HEK293 (cell line): ENCODE data around the gene GLI1.

Experiments
- CTCF ChIA-PET: fragments of 350-600 bp; formaldehyde crosslinking; extraction: SDS; loops from one replicate; lab custom pipeline; 2021; ENCODE audit warnings: antibody characterized with exemption; lab: Yijun Ruan, JAX
- POLR2A ChIA-PET: fragments of 300-600 bp; formaldehyde crosslinking; extraction: SDS; loops from one replicate; lab custom pipeline; 2020; ENCODE audit warnings: antibody characterized with exemption, inconsistent platforms; lab: Yijun Ruan, JAX
- H3K27ac ChIP-seq: fragments of 200-500 bp; sonication (Bioruptor generic); 2 replicates; pipeline ENCODE4 v1.5.1; 2014; ENCODE audit warnings: low read depth, low read length, control low read depth, inconsistent platforms; ENCODE audit errors: extremely low read depth
- H3K36me3 ChIP-seq, 2 experiments: fragments of 200-500 bp in 1 of 2; sonication (Bioruptor generic) in 1 of 2; 1 replicate in 1 of 2; 2 replicates in 1 of 2; pipeline ENCODE4 v1.5.1; 2014 to 2017; ENCODE audit warnings: inconsistent platforms in 2 of 2, low read length in 2 of 2; ENCODE audit not compliant: control insufficient read depth in 2 of 2, insufficient read depth in 1 of 2
- H3K4me1 ChIP-seq: fragments of 200-500 bp; sonication (Bioruptor generic); 2 replicates; pipeline ENCODE4 v1.5.1; 2014; ENCODE audit warnings: mild to moderate bottlenecking, low read length, inconsistent platforms; ENCODE audit not compliant: control insufficient read depth, insufficient read depth
- H3K4me3 ChIP-seq: 2 replicates; pipeline ENCODE4 v1.5.1; 2011; ENCODE audit warnings: low read depth, mild to moderate bottlenecking, control low read depth, low read length, moderate library complexity
- H3K9me3 ChIP-seq: fragments of 200-500 bp; sonication (Bioruptor generic); 2 replicates; pipeline ENCODE4 v1.5.1; 2014; ENCODE audit warnings: low read depth, low read length, inconsistent platforms; ENCODE audit not compliant: control insufficient read depth, insufficient read depth
- HIC1 ChIP-seq: fragments of 450-650 bp; formaldehyde crosslinking; IDR thresholded peaks from 2 replicates; pipeline ENCODE4 v1.5.1; 2016; ENCODE audit warnings: missing biosample characterization, missing genetic modification characterization
- KLF1 ChIP-seq: fragments of 450-650 bp; formaldehyde crosslinking; IDR thresholded peaks from 2 replicates; pipeline ENCODE4 v1.5.1; 2016; ENCODE audit warnings: missing biosample characterization, missing genetic modification characterization
- PRDM2 ChIP-seq: fragments of 450-650 bp; formaldehyde crosslinking; IDR thresholded peaks from 2 replicates; pipeline ENCODE4 v1.5.1; 2016; ENCODE audit warnings: missing biosample characterization, missing genetic modification characterization, borderline replicate concordance
- TRIM28 ChIP-seq: IDR thresholded peaks from 2 replicates; pipeline ENCODE4 v1.6.1; 2011; ENCODE audit warnings: low read length, control low read depth, borderline replicate concordance
- YY2 ChIP-seq: fragments of 450-650 bp; formaldehyde crosslinking; IDR thresholded peaks from 2 replicates; pipeline ENCODE4 v1.5.1; 2016; ENCODE audit warnings: missing biosample characterization, missing genetic modification characterization
- ZBTB48 ChIP-seq: fragments of 450-650 bp; formaldehyde crosslinking; IDR thresholded peaks from 2 replicates; pipeline ENCODE4 v1.5.1; 2016; ENCODE audit warnings: missing biosample characterization, missing genetic modification characterization
- ZFP69B ChIP-seq: fragments of 450-650 bp; formaldehyde crosslinking; IDR thresholded peaks from 2 replicates; pipeline ENCODE4 v1.5.1; 2016; ENCODE audit warnings: missing biosample characterization, missing genetic modification characterization
- ZIC2 ChIP-seq: fragments of 450-650 bp; formaldehyde crosslinking; IDR thresholded peaks from 2 replicates; pipeline ENCODE4 v1.5.1; 2016; ENCODE audit warnings: missing biosample characterization, missing genetic modification characterization
- ZNF2 ChIP-seq: fragments of 450-650 bp; formaldehyde crosslinking; IDR thresholded peaks from 2 replicates; pipeline ENCODE4 v1.5.1; 2016; ENCODE audit warnings: missing biosample characterization, missing genetic modification characterization
- ZNF335 ChIP-seq: fragments of 450-650 bp; formaldehyde crosslinking; conservative IDR thresholded peaks from 2 replicates; pipeline ENCODE4 v1.5.1; 2016; ENCODE audit warnings: missing biosample characterization, missing genetic modification characterization
- ZNF366 ChIP-seq: fragments of 450-650 bp; formaldehyde crosslinking; conservative IDR thresholded peaks from 2 replicates; pipeline ENCODE4 v1.5.1; 2016; ENCODE audit warnings: missing biosample characterization, missing genetic modification characterization
- ZNF394 ChIP-seq: fragments of 450-650 bp; formaldehyde crosslinking; IDR thresholded peaks from 2 replicates; pipeline ENCODE4 v1.5.1; 2016; ENCODE audit warnings: missing biosample characterization, missing genetic modification characterization, mild to moderate bottlenecking, moderate library complexity, borderline replicate concordance
- ZNF398 ChIP-seq: fragments of 450-650 bp; formaldehyde crosslinking; IDR thresholded peaks from 2 replicates; pipeline ENCODE4 v1.5.1; 2017; ENCODE audit warnings: missing biosample characterization, missing genetic modification characterization
- ZNF473 ChIP-seq: fragments of 450-650 bp; formaldehyde crosslinking; IDR thresholded peaks from 2 replicates; pipeline ENCODE4 v1.5.1; 2017; ENCODE audit warnings: missing biosample characterization, missing genetic modification characterization
- ZNF501 ChIP-seq: fragments of 450-650 bp; formaldehyde crosslinking; IDR thresholded peaks from 2 replicates; pipeline ENCODE4 v1.5.1; 2016; ENCODE audit warnings: missing biosample characterization, missing genetic modification characterization
- ZNF530 ChIP-seq: fragments of 450-650 bp; formaldehyde crosslinking; IDR thresholded peaks from 2 replicates; pipeline ENCODE4 v1.5.1; 2016; ENCODE audit warnings: low read depth, missing biosample characterization, missing genetic modification characterization
- ZNF558 ChIP-seq: fragments of 450-650 bp; formaldehyde crosslinking; IDR thresholded peaks from 2 replicates; pipeline ENCODE4 v1.5.1; 2016; ENCODE audit warnings: missing biosample characterization, missing genetic modification characterization
- ZNF580 ChIP-seq: fragments of 450-650 bp; formaldehyde crosslinking; IDR thresholded peaks from 2 replicates; pipeline ENCODE4 v1.5.1; 2016; ENCODE audit warnings: missing biosample characterization, missing genetic modification characterization
- ZNF610 ChIP-seq: fragments of 450-650 bp; formaldehyde crosslinking; IDR thresholded peaks from 2 replicates; pipeline ENCODE4 v1.5.1; 2016; ENCODE audit warnings: missing biosample characterization, missing genetic modification characterization, borderline replicate concordance
- ZNF629 ChIP-seq: fragments of 450-650 bp; formaldehyde crosslinking; IDR thresholded peaks from 2 replicates; pipeline ENCODE4 v1.5.1; 2017; ENCODE audit warnings: missing biosample characterization, missing genetic modification characterization
- ZNF645 ChIP-seq: fragments of 450-650 bp; formaldehyde crosslinking; IDR thresholded peaks from 2 replicates; pipeline ENCODE4; 2016; ENCODE audit warnings: missing biosample characterization, missing genetic modification characterization
- ZNF670 ChIP-seq: fragments of 450-650 bp; formaldehyde crosslinking; IDR thresholded peaks from 2 replicates; pipeline ENCODE4 v1.5.1; 2016; ENCODE audit warnings: missing biosample characterization, missing genetic modification characterization, low read depth
- ZNF692 ChIP-seq: fragments of 450-650 bp; formaldehyde crosslinking; IDR thresholded peaks from 2 replicates; pipeline ENCODE4 v1.5.1; 2016; ENCODE audit warnings: missing biosample characterization, missing genetic modification characterization
- ZNF701 ChIP-seq: fragments of 450-650 bp; formaldehyde crosslinking; IDR thresholded peaks from 2 replicates; pipeline ENCODE4 v1.5.1; 2016; ENCODE audit warnings: missing biosample characterization, missing genetic modification characterization
- ZNF792 ChIP-seq: fragments of 450-650 bp; formaldehyde crosslinking; IDR thresholded peaks from 2 replicates; pipeline ENCODE4 v1.5.1; 2016; ENCODE audit warnings: missing biosample characterization, missing genetic modification characterization

Gene GLI1

GRCh38 chr12:57456145-57456700, 3.4 kb upstream of the GLI1 start:
- H3K36me3 ChIP-seq: no peaks in the 10 kb centered on the region
- peak overlapping the region; percentile 49; the same call in 1 of the 2 replicates for H3K27ac ChIP-seq
- H3K4me3 ChIP-seq: no peak overlapping the region
- no peaks in the 10 kb centered on the region for H3K9me3 ChIP-seq
- peaks cover 15% of the 10 kb centered on the region for H3K4me1 ChIP-seq
- ChIA-PET POLR2A (interaction anchor here (0.5 to 1.4 kb wide), 3 partner anchors 67 to 227 kb away, joined by 3 to 4 read pairs (median 3); partner anchors contain the start of gene SHMT2), CTCF (interaction anchor here (0.6 to 9.7 kb wide), 28 partner anchors 10 to 273 kb away, joined by 3 to 219 read pairs (median 5); partner anchors contain the start of genes INHBC, NXPH4 and SHMT2)
- TF ChIP-seq ZFP69B (tag by site-specific recombination) (peak; percentile 38), ZNF701 (no peak), ZNF580 (tag by site-specific recombination) (no peak), ZNF610 (tag by site-specific recombination) (no peak), ZNF2 (peak; percentile 84), ZBTB48 (tag by site-specific recombination) (peak; percentile 92), ZNF501 (tag by site-specific recombination) (peak; percentile 71; the same call in 1 of the 2 replicates), ZNF530 (tag by site-specific recombination) (peak; percentile 98), ZNF558 (tag by site-specific recombination) (0 out of 2 replicates have a peak, but pooled peaks have one; percentile 15), ZNF473 (tag by site-specific recombination) (no peak), ZNF629 (tag by site-specific recombination) (peak; percentile 24; the same call in 1 of the 2 replicates), ZNF645 (tag by site-specific recombination) (0 out of 2 replicates have a peak, but pooled peaks have one; percentile 49), ZNF335 (tag by site-specific recombination) (peak; percentile 23; the same call in 1 of the 2 replicates), ZNF692 (tag by site-specific recombination) (peak; percentile 64), ZNF394 (tag by site-specific recombination) (peak; percentile 46; the same call in 1 of the 2 replicates), PRDM2 (0 out of 2 replicates have a peak, but pooled peaks have one; percentile 47), ZIC2 (tag by site-specific recombination) (peak; percentile 77), ZNF792 (tag by site-specific recombination) (no peak), ZNF398 (tag by site-specific recombination) (no peak), ZNF366 (tag by site-specific recombination) (peak; percentile 34; the same call in 1 of the 2 replicates), TRIM28 (peak; percentile 60; the same call in 1 of the 2 replicates), ZNF670 (tag by site-specific recombination) (no peak), HIC1 (tag by site-specific recombination) (peak; percentile 90), YY2 (tag by site-specific recombination) (no peak), KLF1 (0 out of 2 replicates have a peak, but pooled peaks have one; percentile 16)
